ENCODE measurements around the gene KDM6B. TPM values are rescaled to one million over a fixed set of nuclear protein-coding genes. Genes with fewer than 3 reads are reported as not detected.

KDM6B gene
- total RNA-seq, 2 experiments from 2014 or later: 12.3 to 12.8 TPM

DNA sequence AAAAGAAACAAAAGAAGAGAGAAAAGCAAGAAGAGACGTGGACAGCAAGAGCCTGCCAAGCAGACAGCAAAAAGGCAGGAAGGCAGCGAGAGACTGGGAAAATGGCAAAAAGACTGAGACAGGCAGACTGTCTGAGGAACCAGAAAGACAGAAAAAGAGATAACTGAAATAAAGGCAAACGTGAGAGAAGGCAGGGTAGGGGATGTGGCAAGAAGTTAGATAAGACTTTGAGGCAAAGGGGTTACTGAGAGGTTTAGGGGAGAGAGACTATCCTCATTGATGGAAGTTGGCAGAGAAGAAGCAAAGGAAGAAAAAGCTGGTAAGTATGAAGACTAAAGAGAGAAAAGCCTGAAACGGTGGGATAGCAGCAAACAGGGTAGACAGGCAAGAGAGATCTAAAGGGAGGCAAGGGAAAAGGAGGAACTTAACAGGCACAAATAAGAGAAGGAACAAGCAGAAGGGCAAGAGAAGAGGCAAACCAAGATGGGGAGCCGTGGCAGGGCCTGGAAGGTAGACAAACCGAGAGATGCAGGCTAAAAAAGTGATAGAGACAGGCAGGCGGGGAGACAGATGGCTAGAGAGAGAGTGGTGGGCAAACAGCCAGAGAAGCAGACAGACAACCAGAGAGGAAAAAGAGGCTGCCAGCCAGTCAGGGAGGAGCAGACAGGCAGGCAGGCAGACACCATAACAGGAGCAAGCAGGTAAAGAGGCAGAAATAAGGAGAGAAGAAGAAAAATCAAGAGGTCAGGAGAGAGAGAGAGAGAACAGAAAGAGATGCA is 47.4 kb downstream of the KDM6B start:
- peaks cover 4% of the 10 kb centered on the region for H3K36me3 Mint-ChIP-seq (ENCODE audit: low read depth)
- H3K27ac Mint-ChIP-seq: no peak overlapping the region
- no peaks in the 10 kb centered on the region for H3K9me3 Mint-ChIP-seq
- POLR2A ChIA-PET: no interaction called here
- peaks cover 7% of the 10 kb centered on the region for H3K4me1 Mint-ChIP-seq
- H3K4me3 Mint-ChIP-seq: no peak overlapping the region
- CTCF ChIA-PET: no interaction called here
- DNase-seq: no peak
- H3K27me3 Mint-ChIP-seq: no peaks in the 10 kb centered on the region

DNA sequence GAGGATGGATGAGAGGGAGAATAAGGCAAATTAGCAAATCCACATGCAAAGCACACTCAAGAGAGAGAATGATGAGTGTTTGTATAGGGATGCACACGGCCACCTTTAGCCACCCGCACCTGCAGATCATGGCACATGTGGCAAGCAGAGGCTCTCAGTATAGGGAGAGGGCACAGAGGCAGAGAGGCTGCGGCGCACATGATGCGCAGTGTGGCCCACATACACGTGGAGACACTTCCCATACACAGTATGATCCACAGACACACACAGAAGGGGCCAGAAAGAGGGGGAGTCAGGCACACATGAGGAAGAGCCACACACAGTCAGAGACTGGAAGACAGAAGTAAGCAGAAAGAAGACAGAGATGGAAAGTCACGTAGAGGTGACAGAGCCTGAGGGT is 48.1 kb downstream of the KDM6B start:
- POLR2A ChIA-PET: no interaction called here
- Mint-ChIP-seq H3K4me1 (peaks cover 7% of the 10 kb centered on the region), H3K27me3 (no peaks in the 10 kb centered on the region), H3K4me3 (no peak overlapping the region), H3K9me3 (no peaks in the 10 kb centered on the region), H3K36me3 (ENCODE audit: low read depth) (peaks cover 3% of the 10 kb centered on the region), H3K27ac (no peak overlapping the region)
- DNase-seq: no peak
- CTCF ChIA-PET: no interaction called here

DNA sequence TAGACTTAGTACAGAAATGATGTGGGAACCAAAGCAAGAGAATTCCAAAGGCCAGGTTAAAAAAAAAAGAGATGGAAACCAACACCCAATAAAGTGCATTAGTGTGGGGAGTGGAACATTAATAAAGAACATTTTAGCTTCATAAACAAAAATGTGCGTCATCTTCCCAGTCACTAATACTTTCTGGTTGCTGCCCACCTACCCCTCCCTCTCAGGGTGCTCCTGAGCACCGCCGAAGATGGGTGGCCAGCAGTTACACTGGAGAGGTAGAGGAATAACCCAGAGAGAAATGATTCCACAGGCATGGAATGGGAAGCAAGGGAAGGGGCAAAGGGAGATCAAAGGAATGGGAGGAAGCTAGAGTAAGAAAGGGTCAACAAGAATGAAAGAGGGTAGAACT is 48.6 kb downstream of the KDM6B start:
- ChIA-PET POLR2A (no interaction called here), CTCF (interaction anchor here (1.2 to 1.6 kb wide), 2 partner anchors 11 to 107 kb away, joined by 4 to 5 read pairs; no protein-coding TSS in a partner anchor)
- DNase-seq: no peak
- Mint-ChIP-seq H3K36me3 (ENCODE audit: low read depth) (peaks cover 3% of the 10 kb centered on the region), H3K27ac (no peak overlapping the region), H3K4me1 (peaks cover 6% of the 10 kb centered on the region), H3K9me3 (no peaks in the 10 kb centered on the region), H3K27me3 (no peaks in the 10 kb centered on the region), H3K4me3 (no peak overlapping the region)

Other genes starting within 250 kb of the KDM6B start
- gene SOX15, start 244.1 kb upstream of the KDM6B start, total RNA-seq: under 1 TPM; 0.57 to 0.71 TPM
- 10 to 100 TPM; 27.5 to 28.8 TPM for gene FXR2, start 219.3 kb upstream of the KDM6B start, total RNA-seq
- 10 to 100 TPM; 18.5 to 23.6 TPM for gene SAT2, start 206.4 kb upstream of the KDM6B start, total RNA-seq
- not detected for gene SHBG, start 204.1 kb upstream of the KDM6B start, total RNA-seq
- gene ATP1B2, start 183.3 kb upstream of the KDM6B start, total RNA-seq: under 1 TPM in 1 of 2 experiments, not detected in 1; 0.08 TPM
- 100 to 1,000 TPM; 154 to 182 TPM for gene TP53, start 146.7 kb upstream of the KDM6B start, total RNA-seq
- gene WRAP53, start 145.7 kb upstream of the KDM6B start, total RNA-seq: 10 to 100 TPM; 22.6 to 24.2 TPM
- not detected for gene EFNB3, start 129.0 kb upstream of the KDM6B start, total RNA-seq
- not detected for gene DNAH2, start 116.5 kb upstream of the KDM6B start, total RNA-seq
- under 1 TPM; 0.55 to 0.87 TPM for gene TMEM88, start 20.8 kb downstream of the KDM6B start, total RNA-seq
- 10 to 100 TPM; 84.2 to 93.0 TPM for gene NAA38, start 23.3 kb downstream of the KDM6B start, total RNA-seq
- gene CYB5D1, start 23.8 kb downstream of the KDM6B start, total RNA-seq: 1 to 10 TPM; 8.2 to 9.0 TPM
- 100 to 1,000 TPM; 216 to 223 TPM for gene CHD3, start 54.6 kb downstream of the KDM6B start, total RNA-seq
- 1 to 10 TPM; 4.4 to 4.5 TPM for gene RNF227, start 82.1 kb downstream of the KDM6B start, total RNA-seq
- 10 to 100 TPM; 11.8 to 12.4 TPM for gene KCNAB3, start 95.6 kb downstream of the KDM6B start, total RNA-seq
- 100 to 1,000 TPM; 235 to 251 TPM for gene TRAPPC1, start 97.7 kb downstream of the KDM6B start, total RNA-seq
- gene CNTROB, start 98.0 kb downstream of the KDM6B start, total RNA-seq: 10 to 100 TPM; 74.3 to 77.4 TPM
- not detected for gene GUCY2D, start 168.4 kb downstream of the KDM6B start, total RNA-seq
- gene ALOX15B, start 204.8 kb downstream of the KDM6B start, total RNA-seq: not detected